IPS-NIHi7 (cell line): ENCODE results near the gene COMMD10.

Experiments
- DNase-seq: peaks from one replicate; pipeline ENCODE4 v3.0.0; 2012; ENCODE audit warnings: mixed read lengths; ENCODE audit errors: extremely low spot score

Gene COMMD10

DNA sequence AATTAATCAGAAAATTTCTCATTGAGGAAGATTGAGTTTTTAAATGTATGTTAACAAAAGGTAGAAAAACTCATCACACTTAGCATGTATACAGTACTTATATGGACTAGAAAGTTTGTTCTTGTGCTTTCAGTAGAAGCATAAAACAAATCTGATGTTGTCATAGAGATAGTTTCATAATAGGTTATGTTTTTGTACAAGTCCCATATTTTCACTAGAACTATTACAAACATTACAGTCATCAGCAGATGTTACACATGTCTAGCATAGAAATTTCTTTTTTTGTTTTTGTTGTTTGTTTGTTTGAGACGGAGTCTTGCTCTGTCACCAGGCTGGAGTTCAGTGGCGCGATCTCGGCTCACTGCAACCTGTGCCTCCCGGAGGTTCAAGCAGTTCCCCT, 131.4 kb downstream of the COMMD10 start:
- no peak for DNase-seq

DNA sequence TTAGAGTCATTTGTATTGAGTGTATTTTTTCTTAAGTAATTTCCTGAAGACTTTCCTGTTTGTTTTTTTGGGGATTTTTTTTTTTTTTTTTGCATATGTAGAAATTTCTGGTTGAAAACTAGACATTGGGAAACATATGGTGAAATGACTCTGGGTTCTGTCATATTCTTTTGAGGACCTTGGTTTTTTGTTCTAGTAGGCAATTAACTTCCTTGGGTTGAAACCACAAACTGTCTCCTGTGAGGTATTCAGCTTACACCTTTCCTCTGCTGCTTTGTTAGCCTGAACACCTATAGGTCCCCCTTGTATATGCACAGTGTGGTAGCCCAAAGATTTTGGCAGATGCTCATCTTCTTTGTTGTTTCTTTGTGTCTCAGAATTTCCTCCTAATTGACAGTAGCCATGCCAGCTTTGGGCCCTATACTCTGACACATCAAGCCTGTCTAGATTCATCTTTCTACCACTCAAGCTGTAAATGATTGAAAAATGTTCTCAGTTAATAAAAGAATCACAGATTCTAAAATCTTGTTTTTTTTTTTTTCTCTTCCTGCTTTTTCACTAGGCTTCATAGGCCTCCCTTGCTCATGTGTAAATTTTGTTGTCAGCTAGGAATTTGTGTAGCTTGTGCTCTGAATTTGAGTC, 140.6 kb downstream of the COMMD10 start:
- DNase-seq, result no peak

DNA sequence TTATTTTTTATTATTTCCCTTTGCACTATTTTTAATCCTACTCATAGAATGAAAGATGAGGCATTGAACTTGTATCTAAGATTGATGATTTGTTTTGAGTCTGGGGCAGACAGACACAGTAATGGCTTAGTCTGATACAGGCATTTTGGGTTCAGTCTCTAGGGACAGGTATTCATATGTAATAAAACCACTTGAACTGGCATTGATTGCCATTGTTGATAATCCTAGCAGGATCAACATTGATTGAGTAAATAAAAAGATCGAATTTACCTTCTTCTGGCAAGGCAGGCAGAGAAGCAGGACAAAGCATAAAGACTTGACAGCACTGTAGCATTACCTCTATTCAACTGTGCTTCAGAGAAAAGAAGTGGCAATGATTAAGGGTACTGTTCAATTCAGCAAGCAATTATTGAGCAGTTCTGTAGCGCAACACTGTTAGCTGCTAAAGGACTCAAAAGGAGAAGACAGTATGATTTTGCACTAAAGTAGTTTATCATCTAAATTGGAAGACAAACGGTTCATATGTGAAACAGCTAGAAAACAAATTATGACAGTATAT, 144.4 kb downstream of the COMMD10 start:
- DNase-seq, result no peak

DNA sequence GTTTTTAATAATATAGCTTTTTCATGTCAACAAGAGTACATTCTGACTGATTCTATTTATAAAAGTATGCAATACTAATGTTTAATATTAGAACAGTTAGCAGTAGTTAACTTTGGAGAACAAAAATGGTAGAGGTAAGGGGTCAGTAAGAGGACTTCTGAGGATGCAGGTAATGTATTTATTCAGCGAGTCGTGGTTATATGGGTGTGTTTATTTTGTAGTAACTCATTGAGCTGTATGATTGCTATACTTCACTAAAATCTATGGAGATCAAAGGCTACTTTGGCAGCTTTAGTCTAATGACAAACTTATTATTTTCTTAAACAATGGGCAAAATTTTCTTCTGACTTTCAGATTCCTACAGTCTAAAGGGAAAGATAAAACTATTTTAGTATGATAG, 146.5 kb downstream of the COMMD10 start:
- no peak for DNase-seq

GRCh38 chr5:116234681-116235080, 149.9 kb downstream of the COMMD10 start:
- DNase-seq, result no peak

GRCh38 chr5:116237917-116238500, 153.2 kb downstream of the COMMD10 start:
- no peak for DNase-seq

DNA sequence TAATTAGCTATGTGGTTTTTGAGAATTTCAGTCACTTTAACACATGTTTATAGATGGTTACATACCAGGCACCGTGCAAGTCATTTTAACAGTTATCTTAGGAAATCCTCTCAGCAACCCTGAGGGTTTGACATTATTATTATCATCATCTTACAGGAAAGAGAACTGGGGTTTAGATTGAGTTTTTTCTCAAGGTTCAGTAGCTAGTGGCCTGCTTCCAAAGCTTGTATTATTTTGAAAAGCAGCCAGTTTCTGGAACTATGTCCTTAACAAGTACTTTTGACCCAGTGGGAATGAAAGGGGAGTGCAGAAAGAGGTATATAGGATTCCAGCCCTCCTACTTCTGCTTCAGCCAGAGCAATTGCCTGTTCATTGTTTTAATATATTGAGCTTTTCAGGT, 157.5 kb downstream of the COMMD10 start:
- DNase-seq, result no peak

- no peak for DNase-seq
These were observed 163.6 kb downstream of the COMMD10 start for GRCh38 chr5:116248432-116248831.

GRCh38 chr5:116249648-116250047, 164.8 kb downstream of the COMMD10 start:
- no peak for DNase-seq

DNA sequence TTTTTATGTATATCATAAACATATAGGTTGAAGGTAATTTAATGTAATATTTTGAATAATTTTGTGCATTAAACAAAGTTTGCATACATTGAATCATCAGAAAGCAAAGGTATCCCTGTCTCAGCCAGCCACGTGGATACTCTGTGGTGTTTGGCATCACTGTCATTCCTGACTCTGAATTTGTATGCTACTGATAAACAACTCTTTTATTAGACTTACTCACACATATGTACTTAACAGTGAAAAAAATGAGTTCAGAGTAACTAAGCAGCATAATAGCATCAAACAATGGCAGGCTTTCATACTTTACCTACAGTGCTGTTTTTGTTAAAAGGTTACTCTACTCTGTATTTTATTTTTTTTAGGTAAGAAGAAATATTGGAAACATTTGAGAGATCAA, 171.9 kb downstream of the COMMD10 start:
- no peak for DNase-seq

GRCh38 chr5:116265471-116265870, 180.6 kb downstream of the COMMD10 start:
- no peak for DNase-seq

- DNase-seq, result no peak
These were observed 186.7 kb downstream of the COMMD10 start for GRCh38 chr5:116271446-116272025.

- DNase-seq, result no peak
These were observed 187.6 kb downstream of the COMMD10 start for GRCh38 chr5:116272281-116272941.

DNA sequence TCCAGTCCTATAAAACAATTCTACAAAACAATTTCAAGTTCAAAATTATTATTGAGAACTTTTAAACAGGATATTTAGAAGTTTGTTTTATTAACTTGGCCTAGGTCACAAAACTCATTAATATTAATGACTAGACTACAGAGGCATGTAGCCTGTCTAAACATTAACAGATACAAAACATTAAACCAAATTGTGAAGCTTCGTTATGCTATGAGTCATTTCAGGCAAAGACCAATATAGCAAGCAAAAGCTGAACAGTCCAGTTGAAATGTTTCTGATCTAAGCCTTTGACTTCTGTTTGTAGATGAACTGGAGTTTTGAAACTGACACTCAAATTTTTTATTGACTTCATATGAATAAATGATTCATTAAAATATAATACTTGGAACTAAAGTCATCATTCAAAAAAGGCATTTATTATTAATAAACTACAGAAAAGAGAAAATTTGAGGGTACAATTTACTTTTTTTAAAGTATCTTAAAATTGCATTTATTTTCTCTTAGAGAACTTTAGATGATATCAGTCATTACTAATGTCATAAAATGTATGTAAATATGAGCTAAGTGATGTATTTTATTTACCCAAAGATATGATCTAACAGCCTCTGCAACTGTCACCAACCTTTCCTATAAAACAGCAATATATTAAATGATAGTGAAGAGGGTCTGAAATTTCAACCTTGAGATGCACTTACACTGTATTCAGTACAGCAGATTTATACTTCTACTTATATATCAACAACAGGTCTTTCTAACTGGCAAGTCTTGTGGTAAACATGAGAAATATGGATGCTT, 188.8 kb downstream of the COMMD10 start:
- no peak for DNase-seq

DNA sequence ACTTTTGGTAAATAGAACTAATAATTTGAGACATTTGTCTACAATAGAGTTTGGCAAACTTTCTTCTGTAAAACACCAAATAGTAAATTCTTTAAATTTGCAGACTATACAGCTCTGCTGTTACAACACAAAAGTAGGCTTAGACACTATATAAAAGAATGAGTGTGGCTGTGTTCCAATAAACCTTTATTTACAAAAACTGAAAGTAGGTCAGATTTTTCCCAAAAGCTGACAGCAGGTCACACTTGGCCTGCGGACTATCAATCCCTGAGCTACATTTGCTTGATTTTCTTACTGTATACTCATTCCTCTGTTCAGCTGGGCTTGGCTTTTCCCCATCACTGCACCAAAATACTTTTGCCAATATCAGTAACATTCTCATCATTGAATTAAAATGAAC, 189.4 kb downstream of the COMMD10 start:
- no peak for DNase-seq

GRCh38 chr5:116275282-116275681, 190.5 kb downstream of the COMMD10 start:
- no peak for DNase-seq

- no peak for DNase-seq
These were observed 192.1 kb downstream of the COMMD10 start for GRCh38 chr5:116276952-116277351.

DNA sequence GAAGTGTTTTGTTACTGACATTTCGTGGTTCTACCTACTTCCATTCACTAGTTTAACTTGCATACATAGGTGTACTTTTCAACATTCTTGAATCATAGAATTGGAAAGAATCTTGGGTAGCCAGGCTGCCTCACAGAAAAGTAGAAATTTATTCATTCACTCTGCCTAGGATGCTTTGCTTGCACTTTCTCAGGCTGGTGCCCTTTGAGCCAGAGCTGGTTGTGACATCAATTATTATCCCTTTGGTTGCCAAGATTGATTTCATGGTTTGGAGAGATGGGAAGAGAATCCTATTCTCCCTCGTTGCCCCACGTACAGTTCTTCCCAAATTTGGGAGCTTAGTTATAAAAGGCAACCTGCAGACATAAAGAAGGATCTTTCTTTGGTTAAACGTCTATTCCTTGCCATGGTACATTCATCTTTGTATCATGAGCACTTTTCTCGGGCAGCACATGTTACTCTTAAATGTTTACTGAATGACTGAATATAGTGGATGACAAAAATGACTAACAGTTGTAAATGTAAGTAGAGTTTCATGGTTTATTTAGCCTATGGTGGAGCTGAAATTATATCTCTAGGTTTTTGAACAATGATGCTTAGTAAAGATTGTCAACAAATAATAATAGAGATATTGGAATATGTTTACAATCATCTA, 195.5 kb downstream of the COMMD10 start:
- DNase-seq, result no peak

- DNase-seq, result no peak
These were observed 196.5 kb downstream of the COMMD10 start for GRCh38 chr5:116281309-116281708.

- DNase-seq, result no peak
These were observed 203.7 kb downstream of the COMMD10 start for GRCh38 chr5:116288524-116288923.

DNA sequence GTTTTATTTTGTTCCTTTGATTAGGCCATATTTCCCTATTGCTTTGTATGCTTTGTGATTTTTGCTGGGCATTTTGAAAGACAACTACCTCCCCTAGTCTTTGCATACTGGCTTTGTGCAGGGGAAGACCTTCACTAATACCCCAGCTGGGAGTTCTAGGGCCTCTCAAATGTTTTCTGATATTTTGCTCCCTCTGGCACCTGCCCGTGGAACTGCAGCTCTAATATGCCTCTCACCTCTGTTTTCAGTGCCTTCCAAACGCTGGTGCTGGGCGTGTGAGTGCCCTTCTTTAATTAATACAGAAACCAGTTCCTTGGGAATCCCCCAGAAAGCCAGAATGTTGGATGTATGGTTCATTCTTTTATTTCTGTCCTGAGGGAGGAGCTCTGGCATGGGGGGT, 204.5 kb downstream of the COMMD10 start:
- peak; percentile 74 for DNase-seq
